Fibroblast of upper back skin (primary cell): ENCODE results near the gene PRICKLE4.
"Not testable (repeated sequence)": the region's sequence is repeated elsewhere in the genome, so short reads cannot be mapped to it uniquely, and the experiment has no call there.

ENCODE experiments used
- DNase-seq: peaks from one replicate; pipeline ENCODE4 v3.0.0-alpha.2; 2013

Gene PRICKLE4

GRCh38 chr6:41746107-41746506, 34.5 kb upstream of the PRICKLE4 start:
- no peak for DNase-seq

GRCh38 chr6:41747256-41748101, 33.1 kb upstream of the PRICKLE4 start, which contains the start of gene PGC:
Gene PGC, minus strand, starts transcription at chr6:41747397. Its CDS starts 63 bp downstream, at chr6:41747334.
- DNase-seq = no peak

DNA sequence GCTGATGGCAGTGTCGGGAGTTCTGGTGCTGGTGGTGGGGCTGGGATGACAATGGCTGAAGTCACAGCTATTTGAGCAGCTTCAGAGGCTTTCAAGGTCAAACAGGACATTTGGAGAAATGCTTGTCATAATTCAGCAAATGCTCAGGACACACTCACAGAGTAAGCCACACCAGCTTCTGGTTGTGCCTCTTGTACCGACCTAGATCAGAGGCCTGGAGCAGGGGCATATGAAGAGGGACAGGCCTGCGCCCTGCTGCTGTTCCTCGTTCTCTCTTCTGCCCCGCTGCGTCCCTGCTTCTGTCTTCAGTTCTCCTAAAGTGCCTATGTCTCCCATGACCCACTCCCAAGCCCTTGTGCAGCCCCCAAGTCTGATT, 32.5 kb upstream of the PRICKLE4 start:
- no peak for DNase-seq

DNA sequence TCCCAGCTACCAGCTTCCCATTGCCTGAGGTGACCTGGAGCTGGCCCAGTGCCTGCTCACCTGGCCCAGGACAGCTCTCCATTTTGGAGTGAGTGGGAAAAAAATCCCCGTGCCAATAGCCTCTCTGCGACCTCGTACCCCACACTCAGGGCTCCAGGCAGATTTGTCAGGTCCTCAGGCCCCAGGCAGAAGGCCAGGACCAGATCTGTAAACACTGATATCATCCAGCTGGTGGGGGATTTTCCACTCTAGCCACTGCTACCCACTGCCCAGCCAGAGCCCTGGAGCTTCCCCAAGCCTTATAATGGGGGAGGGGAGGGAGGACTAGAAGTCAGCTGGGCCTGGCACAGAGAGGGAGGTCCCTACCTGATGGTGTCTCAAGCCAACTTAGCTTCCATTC, 32.0 kb upstream of the PRICKLE4 start:
- no peak for DNase-seq

- no peak for DNase-seq
These were observed 30.2 kb upstream of the PRICKLE4 start for GRCh38 chr6:41750374-41750773.

DNA sequence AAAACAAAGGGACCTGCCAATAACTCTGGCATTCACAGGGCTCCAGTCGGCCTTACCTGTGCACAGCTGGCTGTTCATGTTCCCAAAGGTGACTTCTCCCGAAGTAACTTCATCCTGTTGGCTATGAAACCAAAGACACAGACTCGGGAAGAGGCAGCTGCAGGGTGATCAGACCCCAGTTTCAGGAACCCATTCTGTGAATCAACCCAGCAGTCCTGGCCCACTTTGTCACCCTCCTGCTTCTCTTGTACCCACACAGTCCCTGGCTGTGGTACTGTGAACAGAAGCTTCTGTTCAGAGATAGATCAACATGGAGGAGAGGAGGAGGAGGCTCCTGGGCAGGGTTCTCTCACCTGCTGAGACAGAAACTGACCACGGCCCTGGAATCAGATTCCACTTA, 24.7 kb upstream of the PRICKLE4 start:
- no peak for DNase-seq

DNA sequence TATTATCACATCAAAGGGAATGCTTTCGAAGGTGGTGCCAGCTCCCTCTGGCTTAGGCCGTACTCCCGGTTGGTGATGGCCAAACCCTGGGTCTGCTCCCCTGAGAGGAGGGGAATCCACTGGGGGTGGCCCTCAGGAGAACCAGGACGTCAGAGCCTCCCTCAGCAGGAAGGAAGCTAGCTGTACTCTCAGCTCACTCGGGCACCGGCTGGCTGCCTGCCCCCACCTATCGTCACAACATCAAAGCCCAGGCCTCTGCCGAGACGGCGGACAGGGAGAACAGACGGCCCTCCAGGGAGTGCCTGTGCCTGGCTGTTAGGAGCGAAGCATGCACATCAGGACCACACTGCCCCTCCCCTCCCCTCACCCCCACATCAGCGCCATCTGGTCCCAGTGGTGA, 24.2 kb upstream of the PRICKLE4 start:
- DNase-seq = no peak

DNA sequence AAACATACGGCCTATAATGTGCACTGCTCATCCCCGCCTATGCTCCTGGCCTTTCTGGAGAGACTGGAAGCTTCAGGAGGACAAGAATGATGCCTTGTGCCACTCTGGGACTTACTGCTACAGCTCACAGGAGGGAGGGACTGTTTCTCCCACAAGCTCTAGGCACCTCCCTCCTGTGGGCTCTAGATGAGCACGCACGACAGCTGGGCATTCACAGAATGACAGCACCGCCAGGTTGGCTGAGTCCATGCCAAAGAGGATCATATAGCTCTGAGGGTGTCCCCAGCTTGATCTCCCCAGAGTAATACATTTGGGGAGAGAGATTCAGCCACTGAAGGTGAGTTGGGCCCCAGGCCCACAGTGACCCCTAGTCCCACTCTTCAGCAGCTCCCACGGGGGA, 23.3 kb upstream of the PRICKLE4 start:
- DNase-seq = no peak

GRCh38 chr6:41757931-41758640, 22.5 kb upstream of the PRICKLE4 start:
- DNase-seq = no peak

GRCh38 chr6:41758641-41759035, 21.9 kb upstream of the PRICKLE4 start:
- no peak for DNase-seq

DNA sequence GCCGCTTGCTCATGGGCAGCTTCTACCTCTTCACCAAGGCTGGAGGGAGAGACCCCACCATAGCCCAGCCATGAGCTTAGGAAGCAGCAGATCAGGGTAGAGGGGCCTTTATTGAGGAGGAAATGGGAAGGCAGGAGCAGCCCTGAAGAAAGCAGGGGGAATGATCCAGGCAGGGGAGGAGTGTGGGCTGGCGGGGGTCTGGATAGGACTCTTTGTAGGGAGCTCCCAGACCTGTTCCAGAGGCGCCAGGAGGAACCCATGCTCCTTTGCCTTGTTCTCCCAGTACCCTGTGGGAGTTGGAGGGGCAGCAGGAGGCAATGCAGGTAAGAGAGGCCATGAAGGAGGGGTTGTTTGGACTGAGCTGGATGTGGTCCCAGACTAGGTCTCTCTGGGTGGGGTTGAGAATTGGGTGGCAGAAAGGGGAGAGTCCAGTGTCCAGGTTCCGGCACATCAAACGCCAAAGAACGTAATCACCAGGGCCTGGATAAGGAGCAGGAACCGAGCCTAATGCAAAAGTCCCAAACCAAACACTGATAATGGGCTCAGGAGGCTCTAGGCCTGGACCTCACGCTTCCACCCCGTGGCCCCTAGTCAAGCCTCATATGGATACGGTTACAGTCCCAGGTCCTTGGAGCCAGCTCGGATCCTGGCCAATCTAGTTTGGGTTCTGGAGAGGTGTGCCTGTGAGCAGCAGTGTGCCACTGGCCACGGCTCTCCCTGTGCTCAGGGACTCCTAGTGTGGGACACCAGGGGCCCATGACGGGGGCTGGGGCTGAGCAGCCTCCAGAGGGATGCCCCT, 21.3 kb upstream of the PRICKLE4 start:
- DNase-seq = no peak

DNA sequence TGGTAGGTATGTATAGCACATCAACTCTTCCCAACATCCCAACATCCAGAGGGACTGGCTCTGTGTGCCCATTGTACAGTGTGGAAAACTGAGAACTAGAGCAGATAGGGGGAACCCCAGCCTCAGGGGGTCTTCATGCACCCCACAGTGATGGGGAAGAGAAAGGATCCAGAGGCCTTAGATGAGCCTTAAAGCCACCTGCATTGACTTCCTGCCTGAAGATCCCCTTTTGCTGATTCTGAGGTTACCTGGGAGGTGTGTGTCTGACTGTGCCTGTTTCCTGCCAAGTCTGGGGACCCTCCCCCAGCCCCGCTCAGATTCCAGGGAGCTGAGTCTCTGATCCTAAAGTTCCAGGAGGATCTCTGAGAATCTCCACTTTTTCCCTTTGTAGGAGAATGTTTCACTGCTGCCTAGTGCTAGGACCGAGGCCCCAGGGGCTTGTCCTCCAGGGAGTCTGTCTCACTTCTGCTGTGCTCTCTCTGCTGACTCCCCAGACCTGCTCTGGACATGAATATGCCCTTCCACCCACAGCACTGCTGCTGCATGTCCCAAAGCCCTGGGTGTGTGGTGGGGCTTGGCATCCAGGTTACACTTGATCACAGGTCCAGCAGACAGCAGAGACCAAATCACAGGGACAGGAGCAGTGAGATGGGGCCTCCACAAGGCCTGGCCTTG, 20.5 kb upstream of the PRICKLE4 start:
- no peak for DNase-seq

- DNase-seq = no peak
These were observed 17.1 kb upstream of the PRICKLE4 start for GRCh38 chr6:41763470-41763869.

DNA sequence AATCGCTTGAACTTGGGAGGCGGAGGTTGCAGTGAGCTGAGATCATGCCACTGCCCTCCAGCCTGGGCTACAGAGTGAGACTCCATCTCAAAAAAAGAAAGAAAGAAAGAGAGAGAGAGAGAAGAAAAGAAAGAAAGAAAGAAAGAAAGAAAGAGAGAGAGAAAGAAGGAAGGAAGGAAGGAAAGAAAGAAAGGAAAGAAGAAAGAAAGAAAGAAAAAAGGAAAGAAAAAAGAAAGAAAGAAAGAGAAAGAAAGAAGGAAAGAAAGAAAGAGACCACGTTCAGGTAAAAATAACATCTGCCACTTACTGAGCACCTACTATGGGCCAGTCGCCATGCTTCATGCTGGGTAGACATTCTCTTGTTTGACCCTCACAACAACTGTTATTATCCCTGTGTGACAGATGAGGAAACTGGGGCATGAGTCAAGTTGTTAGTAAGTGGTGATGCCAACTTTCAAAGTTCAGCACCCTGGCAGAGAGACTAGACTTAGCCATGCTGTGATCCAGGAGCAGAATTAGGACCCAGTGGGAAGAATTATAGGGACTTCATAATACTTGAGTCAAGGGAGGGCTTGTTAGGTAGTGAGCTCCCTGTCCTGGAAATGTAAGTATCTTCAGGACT, 14.4 kb upstream of the PRICKLE4 start:
- DNase-seq = not testable (repeated sequence)

DNA sequence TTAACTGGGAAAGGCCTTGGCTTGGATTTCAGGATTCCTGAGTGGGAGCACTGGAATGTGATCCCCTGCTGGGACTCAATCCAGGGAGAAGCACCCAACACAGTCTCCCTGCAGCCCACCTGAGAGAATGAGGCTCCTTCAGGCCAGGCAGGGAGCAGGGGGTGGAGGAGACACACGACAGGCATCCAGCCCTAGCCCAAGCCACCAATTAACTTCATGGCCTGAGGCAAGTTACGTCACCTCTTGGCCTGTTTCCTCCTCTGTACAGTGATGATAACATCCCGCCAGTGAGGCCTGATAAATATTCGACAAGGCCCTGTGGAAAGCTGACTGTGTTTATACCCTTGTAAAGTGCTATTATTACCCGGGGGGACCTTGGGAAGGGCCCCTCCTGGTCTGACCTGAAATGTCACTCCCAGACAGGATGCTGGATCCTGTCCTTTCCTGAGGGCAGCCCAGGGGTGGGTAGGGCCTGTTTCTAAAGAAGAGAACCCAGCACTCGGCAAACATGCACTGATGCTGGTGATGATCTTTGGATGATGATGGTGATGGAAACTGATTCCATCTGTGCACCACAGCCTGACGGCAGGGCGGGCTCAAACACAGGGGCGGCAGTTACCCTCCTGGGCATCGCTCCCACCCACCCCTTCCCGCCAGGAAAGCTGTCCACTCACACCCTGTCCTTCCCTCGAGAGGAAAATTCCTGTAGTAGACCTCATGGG, 13.3 kb upstream of the PRICKLE4 start:
- peak; percentile 64 for DNase-seq

- DNase-seq = no peak
These were observed 11.9 kb upstream of the PRICKLE4 start for GRCh38 chr6:41768545-41769308.

- no peak for DNase-seq
These were observed 11.2 kb upstream of the PRICKLE4 start for GRCh38 chr6:41769376-41769775.

DNA sequence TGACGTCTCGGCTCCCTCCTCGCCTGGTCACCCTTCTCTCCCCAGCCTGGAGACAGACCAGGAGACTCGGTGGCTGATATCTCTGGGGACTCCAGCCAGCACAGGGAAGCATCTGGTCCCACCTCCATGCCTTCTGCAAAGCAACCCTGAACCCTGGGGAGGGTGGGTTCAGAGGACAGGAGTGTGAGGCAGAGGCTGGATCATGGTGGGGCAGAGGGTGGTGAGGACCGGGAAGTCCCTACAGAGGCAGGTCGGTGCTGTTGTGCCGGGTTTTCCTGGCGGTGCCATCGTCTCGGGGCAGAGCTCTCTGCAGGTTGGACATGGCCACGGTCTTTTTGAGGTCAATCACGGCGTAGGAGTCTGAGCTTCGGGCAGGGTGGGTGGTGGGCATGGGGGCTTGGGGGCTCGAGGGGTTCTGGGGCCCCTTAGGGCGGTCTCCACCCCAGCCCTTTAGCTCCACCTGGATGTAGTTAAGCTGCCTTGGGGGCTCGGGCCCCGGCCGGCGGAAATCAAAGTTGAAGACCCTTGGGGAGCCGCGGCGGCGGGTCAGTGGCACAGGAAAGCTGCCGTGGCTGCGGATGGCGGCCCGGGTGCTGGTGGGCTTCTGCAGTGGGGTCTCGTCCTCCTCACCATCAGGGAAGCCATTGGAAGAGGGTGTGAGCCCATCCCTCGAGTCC, 10.1 kb upstream of the PRICKLE4 start:
- no peak for DNase-seq

DNA sequence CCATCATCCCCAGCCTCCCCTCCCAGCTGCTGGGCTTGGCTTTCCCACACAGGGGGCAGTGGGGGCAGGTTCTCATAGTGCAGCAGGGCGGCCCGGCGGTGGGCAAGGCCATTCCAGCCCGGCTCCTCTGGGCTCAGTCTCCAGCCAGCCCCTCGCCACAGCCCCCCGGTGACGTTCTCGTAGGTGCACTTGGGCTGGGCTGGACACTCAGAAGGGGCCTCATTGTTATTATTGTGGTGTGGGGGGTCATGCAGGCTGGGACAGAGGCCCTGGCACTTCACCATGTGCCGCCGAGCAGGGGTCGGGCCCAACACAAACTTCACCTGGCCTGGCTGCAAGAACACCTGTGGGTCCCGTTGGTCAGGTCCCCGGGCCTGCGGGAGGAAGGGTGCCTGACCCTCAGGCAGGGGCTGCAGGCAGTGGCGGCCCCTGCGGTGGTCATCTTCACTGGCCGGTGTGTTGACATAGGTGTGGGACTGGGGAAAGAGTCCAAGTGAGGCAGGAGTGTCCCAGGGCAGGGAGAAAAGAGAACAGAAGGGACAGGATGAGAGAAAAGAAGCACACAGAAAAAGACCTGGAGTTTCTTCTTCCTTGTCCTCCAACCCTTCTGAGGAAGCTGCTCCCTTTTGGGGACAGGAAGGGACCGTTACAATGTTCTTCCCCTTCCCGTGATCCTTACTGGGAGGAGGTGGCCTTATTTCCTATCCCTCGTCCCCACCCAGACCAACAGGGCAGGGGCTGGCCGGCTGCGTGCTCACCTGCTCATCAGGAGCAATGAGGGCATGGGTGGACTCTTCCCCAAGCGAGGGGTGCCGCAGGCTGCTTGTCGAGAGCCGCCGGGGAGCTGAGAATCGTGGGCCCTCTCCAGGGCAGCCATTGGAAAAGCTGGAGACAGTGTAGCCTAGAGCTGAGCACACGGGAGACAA, 9.3 kb upstream of the PRICKLE4 start:
- DNase-seq = no peak
